Measurements from ENCODE around the gene PNMA3.

DNA sequence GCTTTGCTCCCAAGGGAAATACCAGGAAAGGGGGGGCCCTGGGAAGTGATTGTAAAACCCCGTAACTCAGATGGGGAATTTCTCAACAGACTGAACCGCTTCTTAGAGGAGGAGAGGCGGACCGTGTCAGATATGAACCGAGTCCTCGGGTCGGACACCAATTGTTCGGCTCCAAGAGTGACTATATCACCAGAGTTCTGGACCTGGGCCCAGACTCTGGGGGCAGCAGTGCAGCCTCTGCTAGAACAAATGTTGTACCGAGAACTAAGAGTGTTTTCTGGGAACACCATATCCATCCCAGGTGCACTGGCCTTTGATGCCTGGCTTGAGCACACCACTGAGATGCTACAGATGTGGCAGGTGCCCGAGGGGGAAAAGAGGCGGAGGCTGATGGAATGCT, 1.0 kb downstream of the PNMA3 start:
- TF ChIP-seq REST (IDR thresholded peaks at IDR 0.05; ENCODE audit: unreplicated experiment) (no peak), EZH2 (IDR thresholded peaks at IDR 0.05; ENCODE audit: low read depth, unreplicated experiment) (no peak), EZH2phosphoT487 (IDR thresholded peaks at IDR 0.05; ENCODE audit: unreplicated experiment) (no peak), NANOG (IDR thresholded peaks at IDR 0.05; ENCODE audit: borderline replicate concordance) (no peak), POLR2AphosphoS5 (IDR thresholded peaks at IDR 0.05; ENCODE audit: low read depth) (no peak)
- TF ChIP-seq, protein P1, sequence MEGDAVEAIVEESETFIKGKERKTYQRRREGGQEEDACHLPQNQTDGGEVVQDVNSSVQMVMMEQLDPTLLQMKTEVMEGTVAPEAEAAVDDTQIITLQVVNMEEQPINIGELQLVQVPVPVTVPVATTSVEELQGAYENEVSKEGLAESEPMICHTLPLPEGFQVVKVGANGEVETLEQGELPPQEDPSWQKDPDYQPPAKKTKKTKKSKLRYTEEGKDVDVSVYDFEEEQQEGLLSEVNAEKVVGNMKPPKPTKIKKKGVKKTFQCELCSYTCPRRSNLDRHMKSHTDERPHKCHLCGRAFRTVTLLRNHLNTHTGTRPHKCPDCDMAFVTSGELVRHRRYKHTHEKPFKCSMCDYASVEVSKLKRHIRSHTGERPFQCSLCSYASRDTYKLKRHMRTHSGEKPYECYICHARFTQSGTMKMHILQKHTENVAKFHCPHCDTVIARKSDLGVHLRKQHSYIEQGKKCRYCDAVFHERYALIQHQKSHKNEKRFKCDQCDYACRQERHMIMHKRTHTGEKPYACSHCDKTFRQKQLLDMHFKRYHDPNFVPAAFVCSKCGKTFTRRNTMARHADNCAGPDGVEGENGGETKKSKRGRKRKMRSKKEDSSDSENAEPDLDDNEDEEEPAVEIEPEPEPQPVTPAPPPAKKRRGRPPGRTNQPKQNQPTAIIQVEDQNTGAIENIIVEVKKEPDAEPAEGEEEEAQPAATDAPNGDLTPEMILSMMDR (conservative IDR thresholded peaks at IDR 0.05; ENCODE audit: low read depth in 2 of 2), result no peak
- TF ChIP-seq, protein P2, sequence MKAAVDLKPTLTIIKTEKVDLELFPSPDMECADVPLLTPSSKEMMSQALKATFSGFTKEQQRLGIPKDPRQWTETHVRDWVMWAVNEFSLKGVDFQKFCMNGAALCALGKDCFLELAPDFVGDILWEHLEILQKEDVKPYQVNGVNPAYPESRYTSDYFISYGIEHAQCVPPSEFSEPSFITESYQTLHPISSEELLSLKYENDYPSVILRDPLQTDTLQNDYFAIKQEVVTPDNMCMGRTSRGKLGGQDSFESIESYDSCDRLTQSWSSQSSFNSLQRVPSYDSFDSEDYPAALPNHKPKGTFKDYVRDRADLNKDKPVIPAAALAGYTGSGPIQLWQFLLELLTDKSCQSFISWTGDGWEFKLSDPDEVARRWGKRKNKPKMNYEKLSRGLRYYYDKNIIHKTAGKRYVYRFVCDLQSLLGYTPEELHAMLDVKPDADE (IDR thresholded peaks at IDR 0.05), result no peak

Data from GM23338 (cell line).